Ovary (tissue), 9 donors: ENCODE results near the gene FILIP1L. TPM values are rescaled to one million over a fixed set of nuclear protein-coding genes. Genes with fewer than 3 reads are reported as not detected.

Experiments
- DNase-seq, 5 donors: peaks; one replicate each; pipeline ENCODE4 v3.0.0-alpha.2; 2019 to 2020
- H3K27ac ChIP-seq, 2 donors: fragments of 200-600 bp; one replicate each; pipeline versions ENCODE4 v1.5.1 to v1.8.0; 2019 to 2022
- H3K27me3 ChIP-seq: fragments of 200-600 bp; one replicate; pipeline ENCODE4 v1.8.0; 2022
- H3K36me3 ChIP-seq: fragments of 200-600 bp; sonication (generic); one replicate; pipeline ENCODE4 v1.5.1; 2019
- H3K4me1 ChIP-seq: one replicate; pipeline ENCODE4 v1.8.1; 2013; ENCODE audit warnings: mild to moderate bottlenecking, moderate library complexity; ENCODE audit not compliant: insufficient read depth
- H3K4me3 ChIP-seq: fragments of 200-600 bp; sonication (generic); one replicate; pipeline ENCODE4 v1.5.1; 2017
- H3K9me3 ChIP-seq, 2 donors: fragments of 200-600 bp in 1 of 2; sonication (generic) in 1 of 2; one replicate each; pipeline versions ENCODE4 v1.5.1 to v1.8.1; 2013 to 2019; ENCODE audit warnings: mild to moderate bottlenecking in 1 of 2, moderate library complexity in 1 of 2
- EP300 ChIP-seq: sonication (generic); formaldehyde crosslinking; IDR thresholded peaks from one replicate; pipeline ENCODE4 v1.6.1; 2017; ENCODE audit warnings: antibody characterized with exemption
- POLR2A ChIP-seq: fragments of 450-650 bp; IDR thresholded peaks from one replicate; pipeline ENCODE4 v1.6.1; 2017; ENCODE audit warnings: antibody characterized with exemption, mild to moderate bottlenecking, moderate library complexity
- WGBS, 3 donors: extraction: QIAGEN DNeasy Blood & Tissue Kit in 1 of 3; methylation state at CpG; one replicate each; pipeline versions ENCODE4 v1.1.5 to v1.1.7; 2013 to 2017; 5-methylcytosine and 5-hydroxymethylcytosine counted together
- intact Hi-C, 4 donors: fragments of 100-400 bp; cut with DNase I; formaldehyde crosslinking; loops; one replicate each; pipeline versions ENCODE4 v1.11.0 to v1.15.1; 2022 to 2023
- microRNA-seq, 3 donors: library from miRNA; unstranded; fragments of <30 nt; microRNA quantifications; one replicate each; pipeline versions ENCODE4 to v1.2.0, GENCODE V29; 2019 to 2020
- polyA plus RNA-seq, 2 donors: library from polyadenylated mRNA; stranded (reverse); fragments of 200-250 nt in 1 of 2; fragments of 350-450 nt in 1 of 2; fragmentation: Illumina TruSeq in 1 of 2; extraction: RNeasy Lipid Tissue Mini Kit (QIAGEN cat#74804) in 1 of 2; gene quantifications; one replicate each; pipeline ENCODE4 v1.2.3, GENCODE V29; 2013 to 2014
- small RNA-seq: library from RNA; depleted of rRNA; stranded (forward); fragments of <200 nt; gene quantifications from one replicate; pipeline ENCODE3, GENCODE V24; 2016
- total RNA-seq, 7 donors: library from RNA; depleted of rRNA in 2 of 7; stranded (reverse); fragments of >200 nt in 2 of 7; fragmentation: NEBNext Ultra II Directional in 3 of 7; extraction: Animal tissue kit (Norgen Biotek cat#: 25700) in 3 of 7; gene quantifications; one replicate each; pipeline versions ENCODE4 v1.1.0 to v1.2.4, GENCODE V29; 2016 to 2023
- TF ChIP-seq, protein P1 (sequence below), 3 donors: fragments of 450-650 bp in 2 of 3; fragments of 200-600 bp in 1 of 3; IDR thresholded peaks; one replicate each; pipeline versions ENCODE4 v1.5.1 to v1.8.0; 2016 to 2022; ENCODE audit warnings: antibody characterized with exemption in 3 of 3, mild to moderate bottlenecking in 1 of 3
- donor health status: DM: no; HTN: no; CAD: no; lungs with moderate emphysema.
- donor health status: DM: no; HTN: no; CAD: no.
- donor health status: Bipolar disorder and iron deficiency.
- donor health status: DM: yes; HTN: yes; CAD: no.
- donor health status: DM: no; HTN: no; CAD: no.
- donor health status: DM: yes; HTN: yes; CAD: no.

The FILIP1L gene
- total and polyA plus RNA-seq, 9 donors, result 23.7 to 174 (median 110) TPM

DNA sequence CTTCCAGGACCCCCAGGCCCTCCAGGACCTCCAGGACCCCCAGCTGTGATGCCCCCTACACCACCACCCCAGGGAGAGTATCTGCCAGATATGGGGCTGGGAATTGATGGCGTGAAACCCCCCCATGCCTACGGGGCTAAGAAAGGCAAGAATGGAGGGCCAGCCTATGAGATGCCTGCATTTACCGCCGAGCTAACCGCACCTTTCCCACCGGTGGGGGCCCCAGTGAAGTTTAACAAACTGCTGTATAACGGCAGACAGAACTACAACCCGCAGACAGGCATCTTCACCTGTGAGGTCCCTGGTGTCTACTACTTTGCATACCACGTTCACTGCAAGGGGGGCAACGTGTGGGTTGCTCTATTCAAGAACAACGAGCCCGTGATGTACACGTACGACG, 318.7 kb downstream of the FILIP1L start:
- no peak overlapping the region for H3K27ac ChIP-seq
- H3K36me3 ChIP-seq, result no peaks in the 10 kb centered on the region
- H3K27me3 ChIP-seq, result no peaks in the 10 kb centered on the region
- no peak overlapping the region for H3K4me3 ChIP-seq
- no peak for DNase-seq
- intact Hi-C loops, result no loop called here
- no peaks in the 10 kb centered on the region for H3K9me3 ChIP-seq
- TF ChIP-seq, protein P1, sequence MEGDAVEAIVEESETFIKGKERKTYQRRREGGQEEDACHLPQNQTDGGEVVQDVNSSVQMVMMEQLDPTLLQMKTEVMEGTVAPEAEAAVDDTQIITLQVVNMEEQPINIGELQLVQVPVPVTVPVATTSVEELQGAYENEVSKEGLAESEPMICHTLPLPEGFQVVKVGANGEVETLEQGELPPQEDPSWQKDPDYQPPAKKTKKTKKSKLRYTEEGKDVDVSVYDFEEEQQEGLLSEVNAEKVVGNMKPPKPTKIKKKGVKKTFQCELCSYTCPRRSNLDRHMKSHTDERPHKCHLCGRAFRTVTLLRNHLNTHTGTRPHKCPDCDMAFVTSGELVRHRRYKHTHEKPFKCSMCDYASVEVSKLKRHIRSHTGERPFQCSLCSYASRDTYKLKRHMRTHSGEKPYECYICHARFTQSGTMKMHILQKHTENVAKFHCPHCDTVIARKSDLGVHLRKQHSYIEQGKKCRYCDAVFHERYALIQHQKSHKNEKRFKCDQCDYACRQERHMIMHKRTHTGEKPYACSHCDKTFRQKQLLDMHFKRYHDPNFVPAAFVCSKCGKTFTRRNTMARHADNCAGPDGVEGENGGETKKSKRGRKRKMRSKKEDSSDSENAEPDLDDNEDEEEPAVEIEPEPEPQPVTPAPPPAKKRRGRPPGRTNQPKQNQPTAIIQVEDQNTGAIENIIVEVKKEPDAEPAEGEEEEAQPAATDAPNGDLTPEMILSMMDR (IDR thresholded peaks at IDR 0.05), result no peak
- TF ChIP-seq POLR2A, result no peak
- TF ChIP-seq EP300, result no peak
- no peaks in the 10 kb centered on the region for H3K4me1 ChIP-seq
- 91 to 94% (median 93%) methylated on average over 15 of the region's 15 CpGs for WGBS, 3 donors

DNA sequence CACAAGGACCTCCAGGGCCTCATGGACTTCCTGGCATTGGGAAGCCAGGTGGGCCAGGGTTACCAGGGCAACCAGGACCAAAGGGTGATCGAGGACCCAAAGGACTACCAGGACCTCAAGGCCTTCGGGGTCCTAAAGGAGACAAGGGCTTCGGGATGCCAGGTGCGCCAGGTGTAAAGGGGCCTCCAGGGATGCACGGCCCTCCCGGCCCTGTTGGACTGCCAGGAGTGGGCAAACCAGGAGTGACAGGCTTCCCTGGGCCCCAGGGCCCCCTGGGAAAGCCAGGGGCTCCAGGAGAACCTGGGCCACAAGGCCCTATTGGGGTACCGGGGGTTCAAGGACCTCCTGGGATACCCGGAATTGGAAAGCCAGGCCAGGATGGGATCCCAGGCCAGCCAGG, 319.8 kb downstream of the FILIP1L start:
- Histone ChIP-seq H3K4me3 (no peak overlapping the region), H3K36me3 (no peaks in the 10 kb centered on the region), H3K27me3 (no peaks in the 10 kb centered on the region), H3K27ac (no peak overlapping the region), H3K9me3 (no peaks in the 10 kb centered on the region), H3K4me1 (no peaks in the 10 kb centered on the region)
- 90 to 95% (median 93%) methylated on average over 3 to 8 of the region's 8 CpGs for WGBS, 3 donors
- no peak for TF ChIP-seq POLR2A
- TF ChIP-seq, protein P1 (IDR thresholded peaks at IDR 0.05), result no peak
- TF ChIP-seq EP300, result no peak
- intact Hi-C loops, result no loop called here
- no peak for DNase-seq

DNA sequence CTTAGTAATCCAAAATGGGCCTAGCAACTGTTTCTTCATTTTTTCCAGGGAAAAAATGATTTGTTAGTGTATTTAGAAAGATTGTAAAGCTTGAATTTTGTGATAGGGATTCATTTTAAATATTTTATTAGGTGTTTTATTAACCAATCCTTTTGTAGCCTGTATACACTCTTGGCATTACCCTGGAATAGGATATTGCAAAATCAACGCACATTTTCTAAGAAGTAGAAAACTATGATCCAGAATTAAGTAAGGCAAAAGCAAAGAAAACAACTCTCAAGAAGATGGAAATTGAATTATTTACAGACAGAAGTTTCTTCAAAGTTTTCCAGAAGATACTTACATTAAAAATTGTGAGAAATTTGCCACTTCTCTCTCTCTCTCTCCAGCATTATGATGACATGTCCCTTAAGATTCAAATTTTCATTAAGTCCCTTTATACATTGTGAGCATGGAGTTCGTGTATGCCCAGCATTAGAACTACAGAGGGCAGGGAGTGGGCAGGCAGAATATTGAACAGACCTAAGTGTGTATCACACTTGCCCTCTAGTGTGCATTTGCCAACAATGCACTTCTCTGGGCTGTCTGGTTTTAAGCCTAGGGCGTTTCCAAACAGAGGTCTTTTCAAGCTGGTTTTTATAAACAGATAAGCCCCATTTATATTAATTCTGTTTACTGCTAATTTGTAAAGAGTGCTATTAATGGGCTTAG, 325.1 kb downstream of the FILIP1L start:
- intact Hi-C loops, result no loop called here
- Histone ChIP-seq H3K4me1 (no peaks in the 10 kb centered on the region), H3K27ac (no peak overlapping the region), H3K27me3 (no peaks in the 10 kb centered on the region), H3K9me3 (no peaks in the 10 kb centered on the region), H3K36me3 (no peaks in the 10 kb centered on the region), H3K4me3 (no peak overlapping the region)
- WGBS, 3 donors, result 11 to 12% (median 12%) methylated on average over 3 of the region's 3 CpGs
- TF ChIP-seq, protein P1 (IDR thresholded peaks at IDR 0.05), result peak in 1 of 3 donors; percentile 42
- no peak for TF ChIP-seq EP300
- DNase-seq, result peak in 3 of 5 donors; percentile 20 to 30 (median 27)

Small RNAs within 50 kb of the gene (microRNA-seq; reads per million reads assigned to microRNA genes)
- 0 reads per million in 3 donors for gene MIR3921

Small RNAs within 50 kb of the gene (small RNA-seq; reads per million reads assigned to genes)
- gene MIR3921, result not detected

Other genes with a start within 250 kb of the FILIP1L start
- gene TBC1D23, start 146.5 kb upstream of the FILIP1L start, total RNA-seq, result 10 to 100 TPM; 21.9 to 52.7 (median 38.9) TPM
- gene TBC1D23, start 146.5 kb upstream of the FILIP1L start, polyA plus RNA-seq, result 10 to 100 TPM; 20.1 to 27.9 TPM
- 10 to 100 TPM; 13.5 to 45.2 (median 34.8) TPM for gene NIT2, start 220.3 kb upstream of the FILIP1L start, total RNA-seq
- 10 to 100 TPM; 22.4 to 38.1 TPM for gene NIT2, start 220.3 kb upstream of the FILIP1L start, polyA plus RNA-seq